ENCODE results near the gene SLX9. TPM values are rescaled to one million over a fixed set of nuclear protein-coding genes. Genes with fewer than 3 reads are reported as not detected.

The SLX9 gene, protein sequence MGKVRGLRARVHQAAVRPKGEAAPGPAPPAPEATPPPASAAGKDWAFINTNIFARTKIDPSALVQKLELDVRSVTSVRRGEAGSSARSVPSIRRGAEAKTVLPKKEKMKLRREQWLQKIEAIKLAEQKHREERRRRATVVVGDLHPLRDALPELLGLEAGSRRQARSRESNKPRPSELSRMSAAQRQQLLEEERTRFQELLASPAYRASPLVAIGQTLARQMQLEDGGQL
- total RNA-seq, result 30.4 and 33.1 TPM in 2 replicates
- long read RNA-seq, partial matches to known transcripts, result 0 of 2 reads
- long read RNA-seq, other reads (novel, unspliced or antisense), result 2 of 2 reads

DNA sequence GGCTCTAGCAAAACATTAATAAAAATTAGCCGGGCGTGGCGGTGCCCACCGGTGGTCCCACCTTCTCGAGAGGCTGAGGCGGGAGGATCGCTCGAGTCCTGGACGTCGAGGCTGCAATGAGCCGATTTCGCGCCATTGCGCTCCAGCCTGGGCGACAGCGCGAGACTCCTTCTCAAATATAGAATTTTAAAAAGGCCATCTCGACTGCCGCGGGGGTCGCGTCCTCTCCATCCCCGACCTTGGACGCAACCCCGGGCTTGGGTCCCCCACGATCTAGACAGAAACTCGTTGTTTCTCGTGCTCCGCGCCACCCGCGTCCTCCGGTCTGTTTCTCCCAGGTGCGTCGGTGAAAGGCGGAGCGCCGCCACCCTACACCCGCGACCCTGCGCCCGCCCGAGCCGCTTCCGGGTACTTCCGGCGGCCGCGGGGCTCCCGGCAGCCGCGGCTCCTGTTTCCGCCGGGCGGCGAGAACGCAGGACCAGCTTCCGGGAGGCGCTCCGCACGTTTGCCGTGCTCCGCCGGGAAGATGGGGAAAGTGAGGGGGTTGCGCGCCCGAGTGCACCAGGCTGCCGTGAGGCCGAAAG, at the start of gene SLX9:
Gene SLX9, plus strand, starts transcription at position 498 of the 584 bp plus-strand sequence. Its CDS starts 29 bp downstream, at position 527.
- no peak for TF ChIP-seq CTCF (IDR thresholded peaks at IDR 0.05)
- H3K27ac Mint-ChIP-seq (ENCODE audit: unreplicated experiment), result peak within 1 kb of the TSS; percentile 60
- DNase-seq (ENCODE audit: extremely low spot score, unreplicated experiment), result no peak
- no peaks in the 10 kb centered on the region for H3K9me3 Mint-ChIP-seq (ENCODE audit: unreplicated experiment)
- H3K36me3 Mint-ChIP-seq (ENCODE audit: unreplicated experiment), result peaks cover 5% of the 10 kb centered on the region
- no peaks in the 10 kb centered on the region for H3K27me3 Mint-ChIP-seq (ENCODE audit: unreplicated experiment)
- H3K4me1 Mint-ChIP-seq (ENCODE audit: unreplicated experiment), result peaks cover 22% of the 10 kb centered on the region
- H3K4me3 Mint-ChIP-seq (ENCODE audit: unreplicated experiment), result peak within 1 kb of the TSS; percentile 85

GRCh38 chr21:44890338-44890931, 49.4 kb upstream of the SLX9 start:
- Mint-ChIP-seq H3K4me1 (ENCODE audit: unreplicated experiment) (no peaks in the 10 kb centered on the region), H3K4me3 (ENCODE audit: unreplicated experiment) (no peak overlapping the region), H3K9me3 (ENCODE audit: unreplicated experiment) (no peaks in the 10 kb centered on the region), H3K36me3 (ENCODE audit: unreplicated experiment) (no peaks in the 10 kb centered on the region), H3K27ac (ENCODE audit: unreplicated experiment) (no peak overlapping the region), H3K27me3 (ENCODE audit: unreplicated experiment) (peaks cover 7% of the 10 kb centered on the region)
- no peak for TF ChIP-seq CTCF (IDR thresholded peaks at IDR 0.05)
- no peak for DNase-seq (ENCODE audit: extremely low spot score, unreplicated experiment)

- Mint-ChIP-seq H3K27me3 (ENCODE audit: unreplicated experiment) (peaks cover 7% of the 10 kb centered on the region), H3K27ac (ENCODE audit: unreplicated experiment) (no peak overlapping the region), H3K36me3 (ENCODE audit: unreplicated experiment) (no peaks in the 10 kb centered on the region), H3K9me3 (ENCODE audit: unreplicated experiment) (no peaks in the 10 kb centered on the region), H3K4me3 (ENCODE audit: unreplicated experiment) (no peak overlapping the region), H3K4me1 (ENCODE audit: unreplicated experiment) (no peaks in the 10 kb centered on the region)
- DNase-seq (ENCODE audit: extremely low spot score, unreplicated experiment), result no peak
- no peak for TF ChIP-seq CTCF (IDR thresholded peaks at IDR 0.05)
These were observed 48.8 kb upstream of the SLX9 start for GRCh38 chr21:44890961-44891541.

GRCh38 chr21:44891631-44892031, 48.2 kb upstream of the SLX9 start:
- H3K27ac Mint-ChIP-seq (ENCODE audit: unreplicated experiment), result no peak overlapping the region
- H3K4me1 Mint-ChIP-seq (ENCODE audit: unreplicated experiment), result no peaks in the 10 kb centered on the region
- no peaks in the 10 kb centered on the region for H3K36me3 Mint-ChIP-seq (ENCODE audit: unreplicated experiment)
- no peak overlapping the region for H3K4me3 Mint-ChIP-seq (ENCODE audit: unreplicated experiment)
- no peak for TF ChIP-seq CTCF (IDR thresholded peaks at IDR 0.05)
- peaks cover 7% of the 10 kb centered on the region for H3K27me3 Mint-ChIP-seq (ENCODE audit: unreplicated experiment)
- H3K9me3 Mint-ChIP-seq (ENCODE audit: unreplicated experiment), result no peaks in the 10 kb centered on the region
- DNase-seq (ENCODE audit: extremely low spot score, unreplicated experiment), result no peak

- Mint-ChIP-seq H3K36me3 (ENCODE audit: unreplicated experiment) (no peaks in the 10 kb centered on the region), H3K4me3 (ENCODE audit: unreplicated experiment) (no peak overlapping the region), H3K4me1 (ENCODE audit: unreplicated experiment) (no peaks in the 10 kb centered on the region), H3K27ac (ENCODE audit: unreplicated experiment) (no peak overlapping the region), H3K27me3 (ENCODE audit: unreplicated experiment) (peaks cover 7% of the 10 kb centered on the region), H3K9me3 (ENCODE audit: unreplicated experiment) (no peaks in the 10 kb centered on the region)
- DNase-seq (ENCODE audit: extremely low spot score, unreplicated experiment), result no peak
- no peak for TF ChIP-seq CTCF (IDR thresholded peaks at IDR 0.05)
These were observed 47.7 kb upstream of the SLX9 start for GRCh38 chr21:44892095-44892494.
